Chondrocyte (in vitro differentiated cells): ENCODE results near the gene LENG8. TPM values are rescaled to one million over a fixed set of nuclear protein-coding genes. Genes with fewer than 3 reads are reported as not detected.

Source experiments
- total RNA-seq: library from RNA; stranded (reverse); gene quantifications from 3 replicates; pipeline ENCODE4 v1.2.1, GENCODE V29; 2021

LENG8 gene
- total RNA-seq, 1 donor from 2014 or later = 110 TPM

Other genes with a start within 250 kb of the LENG8 start
- gene RPS9, start 248.3 kb upstream of the LENG8 start, total RNA-seq = 689 to 819 TPM (median 699 TPM) in 3 replicates
- gene LILRB3, start 226.2 kb upstream of the LENG8 start, total RNA-seq = not detected in 3 replicates
- not detected in 3 replicates for gene LILRA6, start 206.4 kb upstream of the LENG8 start, total RNA-seq
- gene LILRB5, start 191.9 kb upstream of the LENG8 start, total RNA-seq = not detected in 3 replicates
- not detected in 3 replicates for gene LILRB2, start 168.1 kb upstream of the LENG8 start, total RNA-seq
- gene LILRA5, start 136.0 kb upstream of the LENG8 start, total RNA-seq = not detected in 3 replicates
- gene LILRA4, start 110.0 kb upstream of the LENG8 start, total RNA-seq = not detected in 3 replicates
- not detected in 3 replicates for gene LAIR1, start 84.3 kb upstream of the LENG8 start, total RNA-seq
- 0.49 TPM in 1 of 3 replicates, not detected in the others for gene TTYH1, start 33.7 kb upstream of the LENG8 start, total RNA-seq
- gene LENG9, start 14.6 kb downstream of the LENG8 start, total RNA-seq = 10.2 to 14.8 TPM (median 13.2 TPM) in 3 replicates
- gene CDC42EP5, start 24.1 kb downstream of the LENG8 start, total RNA-seq = 62.9 to 66.4 TPM (median 66.4 TPM) in 3 replicates
- gene LAIR2, start 53.6 kb downstream of the LENG8 start, total RNA-seq = not detected in 3 replicates
- gene LILRA2, start 124.6 kb downstream of the LENG8 start, total RNA-seq = not detected in 3 replicates
- not detected in 3 replicates for gene LILRA1, start 144.4 kb downstream of the LENG8 start, total RNA-seq
- not detected in 3 replicates for gene LILRB1, start 181.3 kb downstream of the LENG8 start, total RNA-seq
- not detected in 3 replicates for gene LILRB4, start 213.8 kb downstream of the LENG8 start, total RNA-seq